ENCODE results near the gene ADCY3.
"Not testable (repeated sequence)": the region's sequence is repeated elsewhere in the genome, so short reads cannot be mapped to it uniquely, and the experiment has no call there.

Gene ADCY3

GRCh38 chr2:24809316-24810007 lies 110.6 kb downstream of the ADCY3 start:
- DNase-seq (ENCODE audit: low read depth), result no peak

GRCh38 chr2:24806661-24807036 lies 113.4 kb downstream of the ADCY3 start:
- DNase-seq (ENCODE audit: low read depth), result no peak

- DNase-seq (ENCODE audit: low read depth), result not testable (repeated sequence)
These were observed 114.0 kb downstream of the ADCY3 start for GRCh38 chr2:24805811-24806660.

- DNase-seq (ENCODE audit: low read depth), result not testable (repeated sequence)
These were observed 119.5 kb downstream of the ADCY3 start for GRCh38 chr2:24800487-24800886.

GRCh38 chr2:24797644-24798043 lies 122.4 kb downstream of the ADCY3 start:
- no peak for DNase-seq (ENCODE audit: low read depth)

GRCh38 chr2:24793761-24794435 lies 126.1 kb downstream of the ADCY3 start:
- DNase-seq (ENCODE audit: low read depth), result no peak

- peak; percentile 77 for DNase-seq (ENCODE audit: low read depth)
These were observed 126.9 kb downstream of the ADCY3 start, which contains the start of the genes CENPO and PTRHD1 for GRCh38 chr2:24792874-24793760. Gene CENPO, plus strand, starts transcription at chr2:24793425. Its CDS starts 495 bp downstream, at chr2:24793920. Gene PTRHD1, minus strand, starts transcription at chr2:24793391. Its CDS starts 14 bp downstream, at chr2:24793377.

GRCh38 chr2:24792542-24792873 lies 127.5 kb downstream of the ADCY3 start:
- DNase-seq (ENCODE audit: low read depth), result no peak

- DNase-seq (ENCODE audit: low read depth), result no peak
These were observed 128.6 kb downstream of the ADCY3 start for GRCh38 chr2:24791452-24791851.

- DNase-seq (ENCODE audit: low read depth), result no peak
These were observed 131.2 kb downstream of the ADCY3 start for GRCh38 chr2:24788816-24789215.

- no peak for DNase-seq (ENCODE audit: low read depth)
These were observed 132.5 kb downstream of the ADCY3 start for GRCh38 chr2:24787532-24787931.

GRCh38 chr2:24785671-24786321 lies 134.2 kb downstream of the ADCY3 start:
- no peak for DNase-seq (ENCODE audit: low read depth)

- DNase-seq (ENCODE audit: low read depth), result no peak
These were observed 136.4 kb downstream of the ADCY3 start for GRCh38 chr2:24783641-24784040.

GRCh38 chr2:24779116-24779515 lies 140.9 kb downstream of the ADCY3 start:
- no peak for DNase-seq (ENCODE audit: low read depth)

GRCh38 chr2:24774373-24774772 lies 145.7 kb downstream of the ADCY3 start:
- no peak for DNase-seq (ENCODE audit: low read depth)

- DNase-seq (ENCODE audit: low read depth), result no peak
These were observed 148.1 kb downstream of the ADCY3 start for GRCh38 chr2:24771764-24772586.

GRCh38 chr2:24771061-24771460 lies 149.0 kb downstream of the ADCY3 start:
- no peak for DNase-seq (ENCODE audit: low read depth)

All from GM04503 (cell line).